Ishikawa (cell line): ENCODE data around the gene ZSWIM6.
A peak's percentile ranks its signal among the peaks of the same experiment; 100 is the strongest.

Experiments
- CEBPB ChIP-seq: IDR thresholded peaks from 2 replicates; pipeline ENCODE4 v1.6.1; 2012
- CREB1 ChIP-seq: IDR thresholded peaks from 2 replicates; pipeline ENCODE4 v1.6.1; 2012; ENCODE audit warnings: low read depth
- EGR1 ChIP-seq: IDR thresholded peaks from 2 replicates; pipeline ENCODE4 v1.6.1; 2012
- EP300 ChIP-seq: IDR thresholded peaks from 2 replicates; pipeline ENCODE4 v1.6.1; 2012; ENCODE audit warnings: borderline replicate concordance
- FOXM1 ChIP-seq: IDR thresholded peaks from 2 replicates; pipeline ENCODE4 v1.6.1; 2012; ENCODE audit warnings: low read depth, borderline replicate concordance
- MAX ChIP-seq: IDR thresholded peaks from 2 replicates; pipeline ENCODE4 v1.6.1; 2012
- NFIC ChIP-seq: IDR thresholded peaks from 2 replicates; pipeline ENCODE4 v1.6.1; 2012
- RAD21 ChIP-seq: IDR thresholded peaks from 2 replicates; pipeline ENCODE4 v1.6.1; 2012; ENCODE audit warnings: low read depth
- REST ChIP-seq: IDR thresholded peaks from 2 replicates; pipeline ENCODE4 v1.6.1; 2012; ENCODE audit warnings: low read depth, mild to moderate bottlenecking
- TAF1 ChIP-seq: IDR thresholded peaks from 2 replicates; pipeline ENCODE4 v1.6.1; 2012; ENCODE audit warnings: low read depth, mild to moderate bottlenecking
- TCF12 ChIP-seq: IDR thresholded peaks from 2 replicates; pipeline ENCODE4 v1.6.1; 2012; ENCODE audit warnings: low read depth
- TEAD4 ChIP-seq: IDR thresholded peaks from 2 replicates; pipeline ENCODE4 v1.6.1; 2012
- USF1 ChIP-seq: IDR thresholded peaks from 2 replicates; pipeline ENCODE4 v1.6.1; 2012
- YY1 ChIP-seq: IDR thresholded peaks from 2 replicates; pipeline ENCODE4 v1.6.1; 2012; ENCODE audit warnings: low read depth
- ZBTB7A ChIP-seq: IDR thresholded peaks from 2 replicates; pipeline ENCODE4 v1.6.1; 2012; ENCODE audit warnings: low read depth

ZSWIM6 gene

GRCh38 chr5:61295365-61295764 lies 36.7 kb upstream of the ZSWIM6 start:
- no peak for TF ChIP-seq USF1
- TF ChIP-seq ZBTB7A, result no peak
- no peak for TF ChIP-seq RAD21
- no peak for TF ChIP-seq TAF1
- TF ChIP-seq YY1, result no peak
- TF ChIP-seq NFIC, result no peak

- no peak for TF ChIP-seq ZBTB7A
- TF ChIP-seq EGR1, result no peak
- TF ChIP-seq CREB1, result no peak
- no peak for TF ChIP-seq CEBPB
- TF ChIP-seq USF1, result no peak
- no peak for TF ChIP-seq TEAD4
- TF ChIP-seq YY1, result no peak
- no peak for TF ChIP-seq TAF1
- no peak for TF ChIP-seq TCF12
- TF ChIP-seq FOXM1, result no peak
- no peak for TF ChIP-seq RAD21
These were observed 34.0 kb upstream of the ZSWIM6 start for GRCh38 chr5:61298066-61298465.

- no peak for TF ChIP-seq RAD21
- no peak for TF ChIP-seq REST
- no peak for TF ChIP-seq MAX
- no peak for TF ChIP-seq NFIC
- no peak for TF ChIP-seq USF1
- TF ChIP-seq TCF12, result no peak
- TF ChIP-seq EGR1, result no peak
These were observed 33.5 kb upstream of the ZSWIM6 start for GRCh38 chr5:61298580-61298979.

GRCh38 chr5:61299261-61299681 lies 32.8 kb upstream of the ZSWIM6 start:
- no peak for TF ChIP-seq RAD21
- TF ChIP-seq USF1, result no peak
- no peak for TF ChIP-seq CREB1
- TF ChIP-seq TAF1, result no peak
- no peak for TF ChIP-seq TCF12

GRCh38 chr5:61301341-61302199 lies 30.5 kb upstream of the ZSWIM6 start:
- peak; percentile 54; the same call in 1 of the 2 replicates for TF ChIP-seq TCF12
- no peak for TF ChIP-seq MAX
- TF ChIP-seq REST, result no peak
- TF ChIP-seq TEAD4, result peak; percentile 91
- peak; percentile 66; the same call in 1 of the 2 replicates for TF ChIP-seq EP300
- 0 out of 2 replicates have a peak, but pooled peaks have one; percentile 18 for TF ChIP-seq CREB1
- TF ChIP-seq RAD21, result peak; percentile 14; the same call in 1 of the 2 replicates
- peak; percentile 90 for TF ChIP-seq CEBPB
- TF ChIP-seq ZBTB7A, result no peak
- TF ChIP-seq FOXM1, result no peak
- TF ChIP-seq TAF1, result no peak
- TF ChIP-seq YY1, result no peak
- peak; percentile 12; the same call in 1 of the 2 replicates for TF ChIP-seq USF1
- TF ChIP-seq NFIC, result peak; percentile 70
